Upper lobe of left lung (tissue), 4 donors: ENCODE measurements around the gene MRPS5.

Experiments
- EP300 ChIP-seq, 4 donors: sonication (generic); formaldehyde crosslinking; IDR thresholded peaks; one replicate each; pipeline ENCODE4 v1.5.1; 2017; ENCODE audit warnings: antibody characterized with exemption in 4 of 4, control low read depth in 2 of 4
- POLR2AphosphoS5 ChIP-seq, 2 donors: sonication (generic); formaldehyde crosslinking; IDR thresholded peaks; one replicate each; pipeline ENCODE4 v1.5.1; 2017; ENCODE audit warnings: antibody characterized with exemption in 2 of 2
- TF ChIP-seq, protein P1 (sequence below), 6 experiments: fragments of 450-650 bp in 4 of 6; fragments of 200-600 bp in 2 of 6; sonication (generic) in 2 of 6; IDR thresholded peaks; one replicate each; pipeline ENCODE4 v1.5.1; 2016 to 2019; ENCODE audit warnings: antibody characterized with exemption in 6 of 6

DNA sequence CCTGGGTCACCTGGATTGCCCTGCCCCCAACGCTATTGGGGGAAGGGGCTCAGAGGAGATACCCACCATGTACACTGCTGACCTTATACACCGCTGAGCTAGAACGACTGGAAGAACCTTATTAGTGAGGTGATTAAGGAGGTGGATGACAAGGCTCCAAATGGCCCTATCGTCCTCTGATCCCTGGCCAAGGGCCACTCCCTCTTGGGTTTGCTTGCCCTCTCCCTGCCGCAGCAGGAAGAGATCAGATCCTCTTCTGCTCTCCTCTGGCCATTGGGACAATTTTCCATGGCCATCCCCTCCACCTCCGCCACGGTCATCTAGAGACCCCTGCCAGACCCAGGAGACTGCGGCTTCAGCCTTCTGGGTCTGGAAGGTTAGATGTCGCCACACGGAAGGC, 36.8 kb upstream of the MRPS5 start:
- TF ChIP-seq, protein P1, sequence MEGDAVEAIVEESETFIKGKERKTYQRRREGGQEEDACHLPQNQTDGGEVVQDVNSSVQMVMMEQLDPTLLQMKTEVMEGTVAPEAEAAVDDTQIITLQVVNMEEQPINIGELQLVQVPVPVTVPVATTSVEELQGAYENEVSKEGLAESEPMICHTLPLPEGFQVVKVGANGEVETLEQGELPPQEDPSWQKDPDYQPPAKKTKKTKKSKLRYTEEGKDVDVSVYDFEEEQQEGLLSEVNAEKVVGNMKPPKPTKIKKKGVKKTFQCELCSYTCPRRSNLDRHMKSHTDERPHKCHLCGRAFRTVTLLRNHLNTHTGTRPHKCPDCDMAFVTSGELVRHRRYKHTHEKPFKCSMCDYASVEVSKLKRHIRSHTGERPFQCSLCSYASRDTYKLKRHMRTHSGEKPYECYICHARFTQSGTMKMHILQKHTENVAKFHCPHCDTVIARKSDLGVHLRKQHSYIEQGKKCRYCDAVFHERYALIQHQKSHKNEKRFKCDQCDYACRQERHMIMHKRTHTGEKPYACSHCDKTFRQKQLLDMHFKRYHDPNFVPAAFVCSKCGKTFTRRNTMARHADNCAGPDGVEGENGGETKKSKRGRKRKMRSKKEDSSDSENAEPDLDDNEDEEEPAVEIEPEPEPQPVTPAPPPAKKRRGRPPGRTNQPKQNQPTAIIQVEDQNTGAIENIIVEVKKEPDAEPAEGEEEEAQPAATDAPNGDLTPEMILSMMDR (IDR thresholded peaks at IDR 0.05): no peak
- TF ChIP-seq EP300 (IDR thresholded peaks at IDR 0.05) (no peak), POLR2AphosphoS5 (IDR thresholded peaks at IDR 0.05) (no peak)
